Body of pancreas (tissue), 4 donors: Measurements from ENCODE around the gene SUGP2.

Source experiments
- CTCF ChIP-seq, 7 experiments: fragments of 450-650 bp in 4 of 7; fragments of 200-600 bp in 3 of 7; sonication (generic) in 3 of 7; IDR thresholded peaks; one replicate each; pipeline ENCODE4 v1.5.1; 2016 to 2019; ENCODE audit warnings: antibody characterized with exemption in 7 of 7
- POLR2A ChIP-seq, 3 donors: fragments of 450-650 bp; IDR thresholded peaks; one replicate each; pipeline ENCODE4 v1.6.1; 2016; ENCODE audit warnings: antibody characterized with exemption in 3 of 3, mild to moderate bottlenecking in 2 of 3

GRCh38 chr19:19076476-19076875 lies 43.2 kb upstream of the SUGP2 start:
- no peak for TF ChIP-seq CTCF (IDR thresholded peaks at IDR 0.05)
- no peak for TF ChIP-seq POLR2A (IDR thresholded peaks at IDR 0.05)
